RWPE2 (cell line): ENCODE data around the gene RNU1-2.
"Not testable (repeated sequence)": the region's sequence is repeated elsewhere in the genome, so short reads cannot be mapped to it uniquely, and the experiment has no call there.

Experiments
- ATAC-seq: fragments of 200-7000 bp; cut with Tn5 transposase; 3 replicates; pipeline ENCODE4 v1.9.1; 2021; ENCODE audit warnings: low read depth
- DNase-seq: peaks from one replicate; pipeline ENCODE4 v3.0.0-alpha.2; 2020; ENCODE audit warnings: low spot score
- H3K27ac ChIP-seq: fragments of 450-650 bp; 2 replicates; pipeline ENCODE4 v1.5.1; 2017; ENCODE audit warnings: mild to moderate bottlenecking; ENCODE audit not compliant: poor library complexity, severe bottlenecking
- H3K27me3 ChIP-seq: fragments of 250-450 bp; sonication (Bioruptor Pico); 2 replicates; pipeline ENCODE4 v1.5.1; 2021; ENCODE audit warnings: mild to moderate bottlenecking, moderate library complexity; ENCODE audit not compliant: insufficient read depth, poor library complexity, severe bottlenecking
- H3K36me3 ChIP-seq: fragments of 250-450 bp; sonication (Bioruptor Pico); 2 replicates; pipeline ENCODE4 v1.5.1; 2020; ENCODE audit warnings: low read depth, mild to moderate bottlenecking, moderate library complexity
- H3K4me1 ChIP-seq: fragments of 250-450 bp; sonication (Bioruptor Pico); 2 replicates; pipeline ENCODE4 v1.5.1; 2021; ENCODE audit warnings: mild to moderate bottlenecking, moderate library complexity; ENCODE audit not compliant: insufficient read depth, poor library complexity, severe bottlenecking
- H3K4me3 ChIP-seq: fragments of 250-450 bp; sonication (Bioruptor Pico); 2 replicates; pipeline ENCODE4 v1.5.1; 2021; ENCODE audit warnings: mild to moderate bottlenecking, moderate library complexity; ENCODE audit not compliant: severe bottlenecking
- H3K9me3 ChIP-seq: fragments of 250-450 bp; sonication (Bioruptor Pico); 2 replicates; pipeline ENCODE4 v1.5.1; 2021; ENCODE audit warnings: mild to moderate bottlenecking, moderate library complexity; ENCODE audit not compliant: severe bottlenecking

The RNU1-2 gene

GRCh38 chr1:16895598-16896315 lies at the start of gene RNU1-2:
RNU1-2 (plus strand) TSS chr1:16895980.
- Histone ChIP-seq H3K4me3 (peak within 1 kb of the TSS; percentile 34), H3K27ac (peak within 1 kb of the TSS; percentile 67), H3K4me1 (peaks cover 13% of the 10 kb centered on the region)
- peak; percentile 95 for DNase-seq
- not testable (repeated sequence) for H3K36me3 ChIP-seq, H3K27me3 ChIP-seq, H3K9me3 ChIP-seq
- peak; percentile 100 for ATAC-seq

- not testable (repeated sequence) for ATAC-seq, H3K4me1 ChIP-seq, H3K27me3 ChIP-seq, DNase-seq, H3K9me3 ChIP-seq, H3K4me3 ChIP-seq, H3K36me3 ChIP-seq, H3K27ac ChIP-seq
Measured at GRCh38 chr1:16856201-16856600, 39.6 kb upstream of the RNU1-2 start.

DNA sequence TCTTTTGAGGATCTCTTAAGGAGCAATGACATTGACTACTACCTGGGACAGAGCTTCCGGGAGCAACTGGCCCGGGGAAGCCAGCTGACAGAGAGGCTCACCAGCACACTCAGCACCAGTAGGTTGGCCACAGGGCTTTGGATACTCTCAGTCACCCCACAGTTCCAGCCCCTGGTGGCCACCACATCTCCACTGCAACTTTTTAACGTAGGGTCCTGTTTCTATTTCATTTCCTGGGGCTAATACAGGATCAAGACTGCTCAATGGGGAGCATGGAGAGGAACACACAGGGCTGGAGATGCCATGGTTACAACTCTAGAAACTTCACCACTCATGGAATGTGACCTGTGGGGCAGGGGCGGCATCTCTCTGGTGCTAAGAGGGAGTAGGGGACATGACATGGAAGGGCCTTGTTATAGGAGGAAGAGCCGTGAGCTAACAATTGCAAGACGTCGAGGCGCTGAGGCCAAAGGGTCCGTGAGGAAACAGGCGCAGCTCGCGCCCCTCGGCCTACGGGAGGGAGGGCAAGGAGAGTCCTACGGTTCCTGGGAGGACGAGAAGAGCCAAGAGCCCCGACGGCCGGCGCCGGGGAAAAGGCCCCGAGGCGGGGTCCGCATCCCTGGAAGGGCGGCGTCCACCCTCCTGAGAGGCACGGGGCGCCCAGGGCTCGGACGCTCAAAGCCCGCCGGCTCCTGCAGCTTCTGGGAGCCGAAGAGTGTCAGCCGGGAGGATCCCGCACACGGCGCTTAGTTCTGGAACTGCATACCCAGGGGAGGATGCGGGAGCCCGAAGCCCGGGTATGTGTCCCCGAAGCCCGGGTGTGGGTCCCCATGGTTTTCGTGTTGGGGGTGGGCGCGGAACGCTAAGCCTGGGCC lies 36.4 kb upstream of the RNU1-2 start:
- H3K36me3 ChIP-seq, H3K9me3 ChIP-seq, H3K27me3 ChIP-seq, H3K4me1 ChIP-seq, H3K4me3 ChIP-seq, H3K27ac ChIP-seq, DNase-seq: not testable (repeated sequence)
- 0 out of 3 replicates have a peak, but pooled peaks have one; percentile 14 for ATAC-seq

DNA sequence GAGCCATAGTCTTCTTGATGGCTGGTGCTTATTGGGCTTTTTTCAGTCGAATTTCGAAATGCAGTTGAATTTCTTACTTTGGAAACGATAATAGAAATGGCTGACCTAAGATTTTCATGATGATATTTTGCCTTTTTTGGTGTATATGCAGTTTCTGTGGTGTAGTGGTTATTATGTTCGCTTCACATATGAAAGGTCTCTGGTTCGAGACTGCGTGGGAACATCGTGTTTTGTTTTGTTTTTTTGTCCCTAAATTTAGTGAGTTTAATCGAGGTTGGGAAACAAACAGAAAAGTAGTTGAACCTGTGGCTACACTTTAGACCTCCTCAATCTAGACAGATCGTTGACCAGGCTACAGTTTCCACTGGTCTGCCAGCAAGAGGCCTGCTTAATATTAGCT lies 35.7 kb upstream of the RNU1-2 start:
- not testable (repeated sequence) for H3K36me3 ChIP-seq, H3K27ac ChIP-seq, H3K4me1 ChIP-seq, DNase-seq, H3K27me3 ChIP-seq, H3K4me3 ChIP-seq, H3K9me3 ChIP-seq
- ATAC-seq, result peak; percentile 52; the same call in 2 of the 3 replicates

DNA sequence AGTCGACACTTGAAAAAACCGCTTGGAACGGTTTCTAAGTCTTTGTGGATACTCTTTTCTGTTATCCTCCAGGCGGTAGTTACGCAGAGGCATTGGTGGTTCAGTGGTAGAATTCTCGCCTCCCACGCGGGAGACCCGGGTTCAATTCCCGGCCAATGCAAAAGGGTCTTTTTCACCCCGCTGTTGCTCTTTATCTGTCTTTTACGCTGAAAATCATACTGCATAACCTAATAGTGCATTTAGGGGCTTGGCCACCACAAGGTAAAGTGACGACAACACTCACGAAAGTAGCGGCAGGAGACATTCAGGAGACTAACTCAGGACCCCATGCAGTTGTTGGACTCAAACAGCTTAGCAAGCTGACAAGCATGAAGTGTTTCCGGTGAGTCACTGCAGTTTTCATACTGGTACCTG lies 33.9 kb upstream of the RNU1-2 start:
- ATAC-seq, result peak; percentile 75
- not testable (repeated sequence) for H3K9me3 ChIP-seq, DNase-seq, H3K27me3 ChIP-seq, H3K27ac ChIP-seq, H3K4me1 ChIP-seq, H3K36me3 ChIP-seq, H3K4me3 ChIP-seq

- not testable (repeated sequence) for H3K4me1 ChIP-seq, H3K9me3 ChIP-seq, H3K4me3 ChIP-seq, DNase-seq, ATAC-seq, H3K27ac ChIP-seq, H3K36me3 ChIP-seq, H3K27me3 ChIP-seq
Measured at GRCh38 chr1:16862415-16862814, 33.4 kb upstream of the RNU1-2 start.

DNA sequence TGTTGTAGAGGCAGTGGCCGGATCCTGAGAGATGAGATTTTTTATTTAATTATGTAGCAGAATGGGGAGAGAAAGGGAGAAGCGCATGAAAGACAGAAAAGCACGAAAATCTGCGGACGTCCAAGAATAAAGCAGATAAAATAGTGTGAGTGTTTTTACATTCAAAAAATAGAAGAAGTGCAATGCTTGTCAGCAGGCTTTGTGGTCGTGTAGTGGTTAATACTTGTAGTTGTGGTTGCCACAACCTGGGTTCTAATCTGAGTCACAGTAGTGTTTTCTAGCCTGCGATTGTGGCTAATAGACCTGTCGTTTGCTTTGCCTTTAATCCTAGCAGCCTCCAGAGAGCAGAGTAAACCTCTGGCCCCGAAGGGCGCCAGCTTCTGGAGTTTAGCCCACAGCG lies 32.8 kb upstream of the RNU1-2 start:
- not testable (repeated sequence) for H3K27me3 ChIP-seq, H3K9me3 ChIP-seq, DNase-seq, H3K4me1 ChIP-seq, ATAC-seq, H3K36me3 ChIP-seq, H3K27ac ChIP-seq, H3K4me3 ChIP-seq

- DNase-seq, H3K27me3 ChIP-seq, H3K27ac ChIP-seq, H3K4me1 ChIP-seq, ATAC-seq, H3K36me3 ChIP-seq, H3K4me3 ChIP-seq, H3K9me3 ChIP-seq: not testable (repeated sequence)
Measured at GRCh38 chr1:16866926-16867707, 28.7 kb upstream of the RNU1-2 start.

DNA sequence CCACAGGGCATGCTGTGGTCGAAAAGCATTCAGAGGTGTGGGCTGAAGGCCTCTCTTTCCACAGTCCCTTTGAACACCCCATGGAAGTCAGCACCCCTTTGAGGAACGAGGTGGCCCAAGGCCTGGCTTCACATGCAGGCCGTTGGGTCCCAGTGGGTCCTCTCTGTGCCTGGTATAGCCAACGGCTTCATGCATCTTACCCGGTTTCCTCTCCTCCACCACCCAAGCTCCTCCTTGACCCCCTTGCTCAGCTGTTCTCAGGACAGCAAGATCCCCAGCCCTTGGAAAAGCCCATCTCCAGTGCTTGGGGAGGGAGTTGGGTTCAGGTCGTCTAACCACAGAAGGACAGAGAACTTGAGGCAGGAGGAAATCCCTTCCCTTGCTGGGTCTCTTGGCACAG lies 27.0 kb upstream of the RNU1-2 start:
- H3K36me3 ChIP-seq, H3K9me3 ChIP-seq, H3K27me3 ChIP-seq, H3K27ac ChIP-seq, DNase-seq, H3K4me3 ChIP-seq, H3K4me1 ChIP-seq, ATAC-seq: not testable (repeated sequence)

DNA sequence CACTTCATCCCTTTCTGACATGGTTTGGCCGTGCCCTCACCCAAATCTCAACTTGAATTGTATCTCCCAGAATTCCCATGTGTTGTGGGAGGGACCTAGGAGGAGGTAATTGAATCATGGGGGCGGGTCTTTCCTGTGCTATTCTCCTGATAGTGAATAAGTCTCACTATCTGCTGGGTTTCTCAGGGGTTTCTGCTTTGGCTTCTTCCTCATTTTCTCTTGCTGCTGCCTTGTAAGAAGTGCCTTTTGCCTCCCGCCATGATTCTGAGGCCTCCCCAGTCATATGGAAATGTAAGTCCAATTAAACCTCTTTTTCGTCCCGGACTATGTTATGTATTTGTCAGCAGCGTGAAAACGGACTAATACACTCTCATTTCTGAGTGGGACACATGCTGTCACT lies 25.8 kb upstream of the RNU1-2 start:
- H3K27me3 ChIP-seq, H3K4me1 ChIP-seq, H3K9me3 ChIP-seq, ATAC-seq, DNase-seq, H3K4me3 ChIP-seq, H3K36me3 ChIP-seq, H3K27ac ChIP-seq: not testable (repeated sequence)

DNA sequence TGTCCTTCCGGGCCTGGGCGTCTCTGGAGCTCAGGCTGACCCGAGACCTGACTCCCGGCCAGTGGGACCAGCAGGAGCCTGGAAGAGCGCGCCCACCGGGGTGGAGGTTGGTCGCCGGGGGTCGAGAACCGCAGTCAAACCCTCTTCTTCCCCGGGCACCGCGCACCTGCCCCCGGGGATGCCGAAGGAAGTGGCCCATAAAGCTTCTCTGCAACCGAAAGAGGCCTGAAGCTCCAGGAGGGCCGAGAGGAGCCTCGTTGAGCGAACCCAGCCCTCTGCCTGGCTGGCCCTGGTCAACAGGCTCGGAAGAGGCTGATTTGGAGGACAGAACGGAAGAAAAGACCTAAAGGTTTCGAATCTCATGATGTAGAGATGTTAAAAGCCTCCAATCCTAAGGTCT lies 24.6 kb upstream of the RNU1-2 start:
- ATAC-seq, H3K27ac ChIP-seq, H3K9me3 ChIP-seq, H3K4me3 ChIP-seq, H3K36me3 ChIP-seq, DNase-seq, H3K27me3 ChIP-seq, H3K4me1 ChIP-seq: not testable (repeated sequence)
